H1 (cell line): Measurements from ENCODE around the gene IRF7. TPM values are rescaled to one million over a fixed set of nuclear protein-coding genes. Genes with fewer than 3 reads are reported as not detected.

Source experiments
- CTCF ChIA-PET: fragments of 300-600 bp; sonication (Branson Sonifier 250); formaldehyde crosslinking; loops from one replicate; lab custom pipeline; 2021; ENCODE audit not compliant: partially characterized antibody; lab: Charles Lee
- POLR2A ChIA-PET: fragments of 300-600 bp; sonication (Branson Sonifier 250); formaldehyde crosslinking; loops from one replicate; lab custom pipeline; 2021; ENCODE audit warnings: inconsistent platforms; ENCODE audit not compliant: partially characterized antibody; lab: Charles Lee
- DNase-seq, 2 experiments: peaks; one replicate each; pipeline versions ENCODE4 v3.0.0 to v3.0.0-alpha.2; 2010 to 2022; ENCODE audit warnings: low spot score in 2 of 2, low read depth in 1 of 2, mixed read lengths in 1 of 2
- FAIRE-seq: peaks from 2 replicates; lab custom pipeline; 2011; peaks lifted over from hg19 to GRCh38; lab: Jason Lieb, UNC
- H2AFZ ChIP-seq: 2 replicates; pipeline ENCODE4 v1.8.1; 2012; ENCODE audit warnings: low read length, inconsistent platforms
- H2AK5ac ChIP-seq: 2 replicates; pipeline ENCODE4 v1.6.1; 2013; ENCODE audit warnings: low read depth, low read length
- H2BK120ac ChIP-seq: replicated peaks from 2 replicates; pipeline ENCODE3; 2013; ENCODE audit warnings: low read depth, low read length, inconsistent platforms
- H2BK12ac ChIP-seq: 2 replicates; pipeline ENCODE4 v1.6.1; 2013; ENCODE audit warnings: low read depth, low read length
- H2BK15ac ChIP-seq: 2 replicates; pipeline ENCODE4 v1.6.1; 2013; ENCODE audit warnings: low read length
- H2BK20ac ChIP-seq: 2 replicates; pipeline ENCODE4 v1.6.1; 2013; ENCODE audit warnings: low read length
- H2BK5ac ChIP-seq: 2 replicates; pipeline ENCODE4 v1.6.1; 2013; ENCODE audit warnings: low read depth, low read length
- H3K14ac ChIP-seq: 2 replicates; pipeline ENCODE4 v1.6.1; 2013; ENCODE audit warnings: inconsistent platforms; ENCODE audit not compliant: insufficient read length
- H3K18ac ChIP-seq: 2 replicates; pipeline ENCODE4 v1.6.1; 2013; ENCODE audit warnings: low read length; ENCODE audit errors: extremely low read depth
- H3K23ac ChIP-seq: 2 replicates; pipeline ENCODE4 v1.6.1; 2013; ENCODE audit warnings: inconsistent platforms; ENCODE audit not compliant: insufficient read length
- H3K23me2 ChIP-seq: 2 replicates; pipeline ENCODE4 v1.6.1; 2013; ENCODE audit warnings: low read depth, low read length
- H3K27ac ChIP-seq: 2 replicates; pipeline ENCODE4 v1.6.1; 2011; ENCODE audit warnings: low read depth, low read length, inconsistent platforms
- H3K27me3 ChIP-seq, 4 experiments: replicated peaks in 1 of 4; 1 replicate in 1 of 4; 2 replicates in 3 of 4; pipeline versions ENCODE4 v1.6.1 to v1.8.1; 2011 to 2013; ENCODE audit warnings: low read length in 3 of 4, mild to moderate bottlenecking in 3 of 4, inconsistent platforms in 2 of 4, mixed read lengths in 2 of 4, moderate library complexity in 1 of 4; ENCODE audit not compliant: control insufficient read depth in 3 of 4, insufficient read depth in 3 of 4; ENCODE audit errors: extremely low read depth in 1 of 4
- H3K36me3 ChIP-seq, 4 experiments: 2 replicates each; pipeline versions ENCODE4 v1.6.1 to v1.8.1; 2011 to 2013; ENCODE audit warnings: mild to moderate bottlenecking in 4 of 4, low read length in 3 of 4, moderate library complexity in 2 of 4, control low read depth in 1 of 4, inconsistent platforms in 1 of 4; ENCODE audit not compliant: insufficient read depth in 4 of 4, control insufficient read depth in 2 of 4
- H3K4ac ChIP-seq: replicated peaks from 2 replicates; pipeline ENCODE3; 2013; ENCODE audit warnings: low read length, low read depth, mixed read lengths, inconsistent platforms; ENCODE audit not compliant: insufficient read length
- H3K4me1 ChIP-seq, 4 experiments: replicated peaks in 1 of 4; 1 replicate in 1 of 4; 2 replicates in 3 of 4; pipeline versions ENCODE4 v1.6.1 to v1.8.1; 2011 to 2013; ENCODE audit warnings: low read length in 3 of 4, inconsistent platforms in 2 of 4, mixed read lengths in 1 of 4; ENCODE audit not compliant: insufficient read depth in 4 of 4, control insufficient read depth in 3 of 4
- H3K4me2 ChIP-seq, 2 experiments: 2 replicates each; pipeline versions ENCODE4 v1.6.1 to v1.8.1; 2011 to 2013; ENCODE audit warnings: low read depth in 2 of 2, low read length in 2 of 2, control low read depth in 1 of 2, inconsistent platforms in 1 of 2, mild to moderate bottlenecking in 1 of 2; ENCODE audit not compliant: insufficient read depth in 1 of 2
- H3K4me3 ChIP-seq, 4 experiments: fragments of 200-600, 300-600 bp in 1 of 4; sonication (generic), shearing (Covaris generic), sonication (Bioruptor Twin) in 1 of 4; 2 replicates each; pipeline versions ENCODE4 v1.5.1 to v1.8.1; 2011 to 2016; ENCODE audit warnings: low read length in 4 of 4, low read depth in 3 of 4, control low read depth in 2 of 4, inconsistent platforms in 2 of 4, mild to moderate bottlenecking in 2 of 4, mixed read lengths in 1 of 4, moderate library complexity in 1 of 4; ENCODE audit not compliant: insufficient read depth in 2 of 4; ENCODE audit errors: extremely low read depth in 1 of 4
- H3K56ac ChIP-seq: replicated peaks from 2 replicates; pipeline ENCODE3; 2013; ENCODE audit warnings: low read depth, mild to moderate bottlenecking, mixed read lengths, low read length, inconsistent platforms; ENCODE audit not compliant: insufficient read length
- H3K79me1 ChIP-seq: 2 replicates; pipeline ENCODE4 v1.6.1; 2013; ENCODE audit warnings: low read depth, low read length, control low read depth
- H3K79me2 ChIP-seq, 2 experiments: 2 replicates each; pipeline versions ENCODE4 v1.6.1 to v1.8.1; 2012 to 2013; ENCODE audit warnings: low read length in 2 of 2, mild to moderate bottlenecking in 2 of 2, inconsistent platforms in 1 of 2; ENCODE audit not compliant: insufficient read depth in 2 of 2, control insufficient read depth in 1 of 2
- H3K9ac ChIP-seq, 4 experiments: replicated peaks in 1 of 4; 1 replicate in 1 of 4; 2 replicates in 3 of 4; pipeline versions ENCODE4 v1.6.1 to v1.8.1; 2011 to 2013; ENCODE audit warnings: low read depth in 3 of 4, low read length in 3 of 4, control low read depth in 2 of 4, mild to moderate bottlenecking in 2 of 4, moderate library complexity in 2 of 4, inconsistent platforms in 1 of 4; ENCODE audit errors: extremely low read depth in 1 of 4
- H3K9me3 ChIP-seq, 2 experiments: 2 replicates each; pipeline versions ENCODE4 v1.6.1 to v1.8.1; 2012 to 2013; ENCODE audit warnings: mild to moderate bottlenecking in 2 of 2, moderate library complexity in 2 of 2, control low read depth in 1 of 2, inconsistent platforms in 1 of 2, low read depth in 1 of 2, low read length in 1 of 2, mixed read lengths in 1 of 2; ENCODE audit not compliant: insufficient read depth in 2 of 2
- H4K20me1 ChIP-seq, 2 experiments: replicated peaks in 1 of 2; 2 replicates each; pipeline versions ENCODE3 to v1.8.1; 2011 to 2013; ENCODE audit warnings: inconsistent platforms in 2 of 2, low read length in 2 of 2, mild to moderate bottlenecking in 1 of 2; ENCODE audit not compliant: insufficient read depth in 2 of 2, control insufficient read depth in 1 of 2
- H4K5ac ChIP-seq: 2 replicates; pipeline ENCODE4 v1.6.1; 2013; ENCODE audit warnings: low read length, low read depth, mixed read lengths, inconsistent platforms; ENCODE audit not compliant: insufficient read length
- H4K8ac ChIP-seq: 2 replicates; pipeline ENCODE4 v1.8.0; 2013; ENCODE audit warnings: mild to moderate bottlenecking, moderate library complexity, low read length, inconsistent platforms; ENCODE audit not compliant: insufficient read depth; ENCODE audit errors: extremely low read depth
- H4K91ac ChIP-seq: replicated peaks from 2 replicates; pipeline ENCODE3; 2013; ENCODE audit warnings: low read length, mixed read lengths, inconsistent platforms; ENCODE audit not compliant: insufficient read length
- CBX8 ChIP-seq: fragments of 300-800, 300-1000 bp; sonication (generic); IDR thresholded peaks from 2 replicates; pipeline ENCODE4 v1.7.1; 2016; ENCODE audit warnings: low read depth, low read length, borderline replicate concordance
- CREB1 ChIP-seq: IDR thresholded peaks from 2 replicates; pipeline ENCODE4 v1.6.1; 2012; ENCODE audit warnings: inconsistent platforms
- EGR1 ChIP-seq: IDR thresholded peaks from 2 replicates; pipeline ENCODE4 v1.6.1; 2011; ENCODE audit warnings: low read depth, low read length, borderline replicate concordance
- EP300 ChIP-seq, 2 experiments: IDR thresholded peaks; 1 replicate in 1 of 2; 2 replicates in 1 of 2; pipeline ENCODE4 v1.6.1; 2011 to 2012; ENCODE audit warnings: low read depth in 2 of 2, low read length in 2 of 2, mild to moderate bottlenecking in 2 of 2, borderline replicate concordance in 1 of 2, inconsistent platforms in 1 of 2, moderate library complexity in 1 of 2
- GTF2F1 ChIP-seq: IDR thresholded peaks from 2 replicates; pipeline ENCODE4 v1.6.1; 2012; ENCODE audit warnings: low read depth, low read length, improper control_type of control experiment, borderline replicate concordance
- NANOG ChIP-seq: IDR thresholded peaks from 2 replicates; pipeline ENCODE4 v1.6.1; 2011; ENCODE audit warnings: low read length, low read depth, mild to moderate bottlenecking, inconsistent platforms; ENCODE audit not compliant: insufficient read depth, poor library complexity, severe bottlenecking
- RAD21 ChIP-seq, 2 experiments: IDR thresholded peaks in 1 of 2; conservative IDR thresholded peaks in 1 of 2; 2 replicates each; pipeline ENCODE4 v1.6.1; 2011; ENCODE audit warnings: low read depth in 2 of 2, low read length in 2 of 2, improper control_type of control experiment in 1 of 2, inconsistent platforms in 1 of 2, mild to moderate bottlenecking in 1 of 2, moderate library complexity in 1 of 2
- RBBP5 ChIP-seq: IDR thresholded peaks from 2 replicates; pipeline ENCODE4 v1.7.1; 2012; ENCODE audit warnings: low read depth, mild to moderate bottlenecking, inconsistent platforms, low read length, moderate library complexity, borderline replicate concordance
- RFX5 ChIP-seq: IDR thresholded peaks from 2 replicates; pipeline ENCODE4 v1.6.1; 2011; ENCODE audit warnings: low read depth, low read length, improper control_type of control experiment, borderline replicate concordance
- SIX5 ChIP-seq: IDR thresholded peaks from 2 replicates; pipeline ENCODE4 v1.6.1; 2011; ENCODE audit warnings: mild to moderate bottlenecking, low read depth, low read length
- SP4 ChIP-seq: IDR thresholded peaks from 2 replicates; pipeline ENCODE4 v1.6.1; 2012; ENCODE audit warnings: low read length, inconsistent platforms
- WGBS, 2 experiments: shearing (Covaris generic) in 1 of 2; methylation state at CpG; one replicate each; pipeline versions ENCODE4 v1.1.6 to v1.1.7; 2013 to 2015; ENCODE audit warnings: low lambda C conversion rate in 2 of 2, mixed read lengths in 2 of 2, inconsistent platforms in 1 of 2, low coverage in 1 of 2, missing lambda C conversion rate in 1 of 2; ENCODE audit not compliant: insufficient replicate concordance in 2 of 2, insufficient coverage in 1 of 2, insufficient read length in 1 of 2; ENCODE audit errors: extremely low coverage in 1 of 2, missing lambda C conversion rate in 1 of 2; 5-methylcytosine and 5-hydroxymethylcytosine counted together
- polyA plus RNA-seq, 7 experiments: library from polyadenylated mRNA; depleted of rRNA in 3 of 7; stranded (reverse) in 5 of 7; unstranded in 2 of 7; fragments of >200 nt in 5 of 7; fragments of 200-250 nt in 2 of 7; gene quantifications; 1 replicate in 5 of 7; 2 replicates in 1 of 7; 4 replicates in 1 of 7; pipeline versions ENCODE4 v1.2.1 to v1.2.3, GENCODE V29; 2011 to 2013; ENCODE audit warnings: missing spikeins in 2 of 7, mixed read lengths in 2 of 7
- total RNA-seq: library from RNA; stranded (reverse); fragmentation: NEBNext Ultra II Directional; extraction: Animal tissue kit (Norgen Biotek cat#: 25700); gene quantifications from 2 replicates; pipeline ENCODE4 v1.2.1, GENCODE V29; 2021

The IRF7 gene
- total and polyA plus RNA-seq, 2 of the 8 experiments (the other 6 are each of a cell fraction or from before 2014, with no cell fraction given), result 9.1 to 9.6 TPM

- H3K9ac ChIP-seq, result no peak overlapping the region
- FAIRE-seq, result no peak
- H2BK120ac ChIP-seq, result no peak overlapping the region
- peaks cover 23 to 61% (median 51%) of the 10 kb centered on the region in 4 experiments for H3K36me3 ChIP-seq
- H2BK5ac ChIP-seq, result no peak overlapping the region
- CTCF ChIA-PET, result interaction anchor here (0.8 to 2.4 kb wide), 13 partner anchors 8 to 115 kb away, joined by 3 to 9 read pairs (median 4); no protein-coding TSS in a partner anchor
- H3K79me2 ChIP-seq, result no peaks in the 10 kb centered on the region
- H2AK5ac ChIP-seq, result no peak overlapping the region
- H3K14ac ChIP-seq, result no peak overlapping the region
- no peak overlapping the region; the same call in 1 of the 2 replicates for H4K8ac ChIP-seq
- no peak overlapping the region for H3K56ac ChIP-seq
- no peak overlapping the region for H3K23ac ChIP-seq
- peaks cover 0 to 13% (median 3%) of the 10 kb centered on the region in 4 experiments; a peak in 5 of 7 replicates for H3K4me1 ChIP-seq
- peaks cover 25 to 31% of the 10 kb centered on the region in 2 experiments for H4K20me1 ChIP-seq
- DNase-seq, result no peak
- no peak overlapping the region for H4K91ac ChIP-seq
- no peak overlapping the region for H2BK20ac ChIP-seq
- H3K79me1 ChIP-seq, result peaks cover 10% of the 10 kb centered on the region
- H3K4ac ChIP-seq, result no peak overlapping the region
- no peak overlapping the region for H3K4me3 ChIP-seq
- POLR2A ChIA-PET, result interaction anchor here (1.1 to 1.5 kb wide), 8 partner anchors 10 to 146 kb away, joined by 3 to 6 read pairs (median 3); partner anchors contain the start of genes LMNTD2 and RASSF7
- no peak overlapping the region for H3K4me2 ChIP-seq
- H3K27ac ChIP-seq, result no peak overlapping the region
- H4K5ac ChIP-seq, result no peak overlapping the region
- H2AFZ ChIP-seq, result no peak overlapping the region
- no peaks in the 10 kb centered on the region for H3K27me3 ChIP-seq
- H3K18ac ChIP-seq, result no peak overlapping the region
- 94% methylated on average over 41 of the region's 49 CpGs; no CpG with 5 or more reads in 1 of the 2 experiments for WGBS, 2 experiments
- H2BK15ac ChIP-seq, result no peak overlapping the region
- peaks cover 3% of the 10 kb centered on the region; the same call in 1 of the 2 replicates for H3K23me2 ChIP-seq
- H2BK12ac ChIP-seq, result no peak overlapping the region
- H3K9me3 ChIP-seq, result no peaks in the 10 kb centered on the region
- no peak for TF ChIP-seq RBBP5
- no peak for TF ChIP-seq CBX8
- no peak for TF ChIP-seq SIX5
- TF ChIP-seq CREB1, result no peak
- no peak for TF ChIP-seq RAD21 (IDR thresholded peaks at IDR 0.05 in 1 of 2, conservative IDR thresholded peaks at IDR 0.05 in 1 of 2; ENCODE audit: low read depth in 2 of 2, low read length in 2 of 2)
- no peak for TF ChIP-seq EP300 (IDR thresholded peaks at IDR 0.05; ENCODE audit: borderline replicate concordance in 1 of 2, low read depth in 2 of 2, low read length in 2 of 2)
- no peak for TF ChIP-seq RFX5
- TF ChIP-seq GTF2F1, result no peak
- TF ChIP-seq NANOG, result no peak
- TF ChIP-seq SP4, result no peak
- no peak for TF ChIP-seq EGR1
Observed at GRCh38 chr11:611001-611996, 4.5 kb downstream of the IRF7 start.
